GM19023 (cell line): ENCODE measurements around the gene IDH2.
"Not testable (repeated sequence)": the region's sequence is repeated elsewhere in the genome, so short reads cannot be mapped to it uniquely, and the experiment has no call there.

Experiments used
- ATAC-seq: cut with Tn5 transposase; IDR thresholded peaks from one replicate; pipeline ENCODE4 v1.9.1; 2021; ENCODE audit warnings: mild to moderate bottlenecking, moderate library complexity; ENCODE audit not compliant: unreplicated experiment

The IDH2 gene

GRCh38 chr15:90115783-90116182 lies 13.5 kb upstream of the IDH2 start:
- ATAC-seq: no peak

- ATAC-seq: no peak
Measured at GRCh38 chr15:90114451-90114901, 12.2 kb upstream of the IDH2 start.

- ATAC-seq: no peak
Measured at GRCh38 chr15:90113166-90113565, 10.9 kb upstream of the IDH2 start.

- not testable (repeated sequence) for ATAC-seq
Measured at GRCh38 chr15:90109163-90109751, 7.0 kb upstream of the IDH2 start.

- ATAC-seq: not testable (repeated sequence)
Measured at GRCh38 chr15:90108038-90108437, 5.8 kb upstream of the IDH2 start.

GRCh38 chr15:90106522-90107117 lies 4.4 kb upstream of the IDH2 start:
- ATAC-seq: no peak

GRCh38 chr15:90105521-90105920 lies 3.3 kb upstream of the IDH2 start:
- ATAC-seq: no peak

- no peak for ATAC-seq
Measured at GRCh38 chr15:90104551-90104950, 2.3 kb upstream of the IDH2 start.

- no peak for ATAC-seq
Measured at GRCh38 chr15:90103701-90104329, 1.5 kb upstream of the IDH2 start.

- ATAC-seq: no peak
Measured at GRCh38 chr15:90101130-90101968, 919 bp downstream of the IDH2 start.

- ATAC-seq: no peak
Measured at GRCh38 chr15:90099868-90100831, 2.1 kb downstream of the IDH2 start.

- no peak for ATAC-seq
Measured at GRCh38 chr15:90099072-90099867, 3.0 kb downstream of the IDH2 start.

- ATAC-seq: peak; percentile 37
Measured at GRCh38 chr15:90097475-90097874, 4.8 kb downstream of the IDH2 start.

- ATAC-seq: no peak
Measured at GRCh38 chr15:90095521-90095959, 6.7 kb downstream of the IDH2 start.

- no peak for ATAC-seq
Measured at GRCh38 chr15:90091156-90091931, 10.9 kb downstream of the IDH2 start.

GRCh38 chr15:90090226-90090848 lies 11.9 kb downstream of the IDH2 start:
- no peak for ATAC-seq

- no peak for ATAC-seq
Measured at GRCh38 chr15:90087454-90088154, 14.7 kb downstream of the IDH2 start.

- no peak for ATAC-seq
Measured at GRCh38 chr15:90086868-90087268, 15.4 kb downstream of the IDH2 start.
